ENCODE results near the gene CC2D1A.
A peak's percentile ranks its signal among the peaks of the same experiment; 100 is the strongest.

CC2D1A gene

DNA sequence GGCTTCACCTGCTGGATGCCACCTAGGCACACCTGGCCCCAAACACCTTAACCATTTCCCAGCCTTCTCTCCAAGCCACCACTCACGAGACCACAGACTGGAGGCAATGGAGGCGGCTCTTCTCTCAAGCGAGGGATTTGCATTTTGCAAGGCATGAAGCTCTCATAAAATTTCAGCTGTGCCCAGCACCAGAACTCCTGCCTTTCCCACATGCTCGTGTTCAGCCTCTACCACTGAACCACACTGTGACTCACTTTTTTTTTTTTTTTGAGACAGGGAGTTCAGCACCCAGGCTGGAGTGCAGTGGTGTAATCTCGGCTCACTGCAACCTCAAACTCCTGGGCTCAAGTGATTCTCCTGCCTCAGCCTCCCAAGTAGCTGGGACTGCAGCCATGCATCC lies 18.5 kb upstream of the CC2D1A start:
- Histone ChIP-seq H3K18ac (ENCODE audit: low read length) (no peak overlapping the region), H2BK120ac (ENCODE audit: insufficient read depth, low read length, poor library complexity) (no peak overlapping the region), H3K4me1 (ENCODE audit: control insufficient read depth in 1 of 2, insufficient read depth in 2 of 2, low read length in 2 of 2) (peaks cover 4% of the 10 kb centered on the region in 2 experiments), H4K8ac (ENCODE audit: low read depth, low read length) (no peak overlapping the region), H4K12ac (ENCODE audit: low read depth, low read length) (no peak overlapping the region), H3K27ac (ENCODE audit: low read depth, low read length) (no peak overlapping the region), H2BK12ac (ENCODE audit: low read length) (no peak overlapping the region), H3K4ac (ENCODE audit: low read depth, low read length) (no peak overlapping the region), H3K79me1 (ENCODE audit: low read length) (no peaks in the 10 kb centered on the region), H3K9ac (ENCODE audit: low read length) (no peak overlapping the region), H3K9me3 (ENCODE audit: insufficient read depth, low read depth, low read length) (no peaks in the 10 kb centered on the region), H2BK5ac (ENCODE audit: low read depth, low read length, poor library complexity) (no peak overlapping the region), H3K36me3 (ENCODE audit: control insufficient read depth in 1 of 2, insufficient read depth in 2 of 2, low read length in 2 of 2) (no peaks in the 10 kb centered on the region), H3K4me3 (ENCODE audit: low read depth, low read length) (no peak overlapping the region), H3K4me2 (ENCODE audit: low read length) (no peak overlapping the region), H3K27me3 (ENCODE audit: insufficient read depth, low read length) (no peaks in the 10 kb centered on the region), H3K79me2 (ENCODE audit: control insufficient read depth, insufficient read depth, low read length, poor library complexity) (no peaks in the 10 kb centered on the region), H2AFZ (ENCODE audit: insufficient read depth, low read length, poor library complexity) (no peak overlapping the region), H2AK5ac (ENCODE audit: low read length) (no peak overlapping the region), H3K14ac (ENCODE audit: low read length) (no peak overlapping the region), H4K91ac (ENCODE audit: low read depth, low read length) (no peak overlapping the region), H3K23ac (ENCODE audit: low read length) (no peak overlapping the region)
- no peak for DNase-seq
- WGBS (ENCODE audit: extremely low coverage, insufficient coverage, insufficient read length): no CpG with 5 or more reads among the region's 5 CpGs

DNA sequence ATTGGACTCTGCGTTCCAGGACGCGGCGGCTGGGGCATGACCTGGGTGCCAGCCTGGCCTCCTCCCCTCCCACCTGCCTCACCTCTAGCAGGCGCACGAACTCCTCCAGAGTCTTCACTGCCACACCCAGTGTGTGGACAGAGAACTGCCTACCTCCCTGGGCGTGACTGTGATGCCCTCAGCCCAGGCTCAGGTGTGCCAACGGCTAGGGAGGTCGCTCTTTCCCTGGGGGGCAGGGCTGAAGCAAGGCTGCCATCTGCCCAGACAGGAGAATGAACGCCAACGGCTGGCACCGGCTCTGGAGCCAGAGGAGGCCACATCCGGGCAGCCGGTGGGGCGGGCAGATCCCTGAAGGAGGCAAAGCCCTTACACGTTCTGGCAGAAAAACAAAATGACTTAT lies 17.7 kb upstream of the CC2D1A start:
- no peak overlapping the region for H3K4ac ChIP-seq (ENCODE audit: low read depth, low read length)
- no peaks in the 10 kb centered on the region for H3K79me2 ChIP-seq (ENCODE audit: control insufficient read depth, insufficient read depth, low read length, poor library complexity)
- H3K18ac ChIP-seq (ENCODE audit: low read length): no peak overlapping the region
- H2AFZ ChIP-seq (ENCODE audit: insufficient read depth, low read length, poor library complexity): no peak overlapping the region
- no peaks in the 10 kb centered on the region for H3K79me1 ChIP-seq (ENCODE audit: low read length)
- H3K9me3 ChIP-seq (ENCODE audit: insufficient read depth, low read depth, low read length): no peaks in the 10 kb centered on the region
- no peak for DNase-seq
- no peak overlapping the region for H3K9ac ChIP-seq (ENCODE audit: low read length)
- no peak overlapping the region for H2AK5ac ChIP-seq (ENCODE audit: low read length)
- no peak overlapping the region for H4K91ac ChIP-seq (ENCODE audit: low read depth, low read length)
- H4K8ac ChIP-seq (ENCODE audit: low read depth, low read length): no peak overlapping the region
- H3K27me3 ChIP-seq (ENCODE audit: insufficient read depth, low read length): no peaks in the 10 kb centered on the region
- no peak overlapping the region for H2BK12ac ChIP-seq (ENCODE audit: low read length)
- WGBS (ENCODE audit: extremely low coverage, insufficient coverage, insufficient read length): no CpG with 5 or more reads among the region's 16 CpGs
- H3K4me1 ChIP-seq (ENCODE audit: control insufficient read depth in 1 of 2, insufficient read depth in 2 of 2, low read length in 2 of 2): peaks cover 5 to 10% of the 10 kb centered on the region in 2 experiments
- H2BK5ac ChIP-seq (ENCODE audit: low read depth, low read length, poor library complexity): no peak overlapping the region
- no peaks in the 10 kb centered on the region for H3K36me3 ChIP-seq (ENCODE audit: control insufficient read depth in 1 of 2, insufficient read depth in 2 of 2, low read length in 2 of 2)
- no peak overlapping the region for H4K12ac ChIP-seq (ENCODE audit: low read depth, low read length)
- H3K14ac ChIP-seq (ENCODE audit: low read length): no peak overlapping the region
- no peak overlapping the region for H3K4me2 ChIP-seq (ENCODE audit: low read length)
- no peak overlapping the region for H3K4me3 ChIP-seq (ENCODE audit: low read depth, low read length)
- H3K27ac ChIP-seq (ENCODE audit: low read depth, low read length): no peak overlapping the region
- H2BK120ac ChIP-seq (ENCODE audit: insufficient read depth, low read length, poor library complexity): no peak overlapping the region
- no peak overlapping the region for H3K23ac ChIP-seq (ENCODE audit: low read length)

GRCh38 chr19:13890136-13890535 lies 15.9 kb upstream of the CC2D1A start:
- Histone ChIP-seq H3K36me3 (ENCODE audit: control insufficient read depth in 1 of 2, insufficient read depth in 2 of 2, low read length in 2 of 2) (no peaks in the 10 kb centered on the region), H2BK12ac (ENCODE audit: low read length) (no peak overlapping the region), H4K91ac (ENCODE audit: low read depth, low read length) (no peak overlapping the region), H3K4me3 (ENCODE audit: low read depth, low read length) (no peak overlapping the region), H3K18ac (ENCODE audit: low read length) (no peak overlapping the region), H3K14ac (ENCODE audit: low read length) (no peak overlapping the region), H3K4me2 (ENCODE audit: low read length) (no peak overlapping the region), H4K12ac (ENCODE audit: low read depth, low read length) (no peak overlapping the region), H3K4me1 (ENCODE audit: control insufficient read depth in 1 of 2, insufficient read depth in 2 of 2, low read length in 2 of 2) (peaks cover 2 to 7% of the 10 kb centered on the region in 2 experiments), H3K27ac (ENCODE audit: low read depth, low read length) (no peak overlapping the region), H4K8ac (ENCODE audit: low read depth, low read length) (no peak overlapping the region), H3K79me1 (ENCODE audit: low read length) (no peaks in the 10 kb centered on the region), H3K9me3 (ENCODE audit: insufficient read depth, low read depth, low read length) (no peaks in the 10 kb centered on the region), H2BK120ac (ENCODE audit: insufficient read depth, low read length, poor library complexity) (no peak overlapping the region), H2AK5ac (ENCODE audit: low read length) (no peak overlapping the region), H3K4ac (ENCODE audit: low read depth, low read length) (no peak overlapping the region), H2BK5ac (ENCODE audit: low read depth, low read length, poor library complexity) (no peak overlapping the region), H3K27me3 (ENCODE audit: insufficient read depth, low read length) (no peaks in the 10 kb centered on the region), H3K9ac (ENCODE audit: low read length) (no peak overlapping the region), H3K23ac (ENCODE audit: low read length) (no peak overlapping the region), H3K79me2 (ENCODE audit: control insufficient read depth, insufficient read depth, low read length, poor library complexity) (no peaks in the 10 kb centered on the region), H2AFZ (ENCODE audit: insufficient read depth, low read length, poor library complexity) (no peak overlapping the region)
- no CpG with 5 or more reads among the region's 13 CpGs for WGBS (ENCODE audit: extremely low coverage, insufficient coverage, insufficient read length)
- DNase-seq: no peak

- H3K4me2 ChIP-seq (ENCODE audit: low read length): no peak overlapping the region
- H3K9ac ChIP-seq (ENCODE audit: low read length): no peak overlapping the region
- no peak overlapping the region for H3K18ac ChIP-seq (ENCODE audit: low read length)
- no peaks in the 10 kb centered on the region for H3K36me3 ChIP-seq (ENCODE audit: control insufficient read depth in 1 of 2, insufficient read depth in 2 of 2, low read length in 2 of 2)
- no CpG with 5 or more reads among the region's 9 CpGs for WGBS (ENCODE audit: extremely low coverage, insufficient coverage, insufficient read length)
- peaks cover 2 to 7% of the 10 kb centered on the region in 2 experiments for H3K4me1 ChIP-seq (ENCODE audit: control insufficient read depth in 1 of 2, insufficient read depth in 2 of 2, low read length in 2 of 2)
- DNase-seq: peak in 1 of 2 donors; percentile 9
- H3K27ac ChIP-seq (ENCODE audit: low read depth, low read length): no peak overlapping the region
- no peak overlapping the region for H4K8ac ChIP-seq (ENCODE audit: low read depth, low read length)
- no peaks in the 10 kb centered on the region for H3K27me3 ChIP-seq (ENCODE audit: insufficient read depth, low read length)
- H2BK5ac ChIP-seq (ENCODE audit: low read depth, low read length, poor library complexity): no peak overlapping the region
- no peak overlapping the region for H2AK5ac ChIP-seq (ENCODE audit: low read length)
- H3K79me2 ChIP-seq (ENCODE audit: control insufficient read depth, insufficient read depth, low read length, poor library complexity): no peaks in the 10 kb centered on the region
- H2AFZ ChIP-seq (ENCODE audit: insufficient read depth, low read length, poor library complexity): peak overlapping the region; percentile 45
- H3K79me1 ChIP-seq (ENCODE audit: low read length): no peaks in the 10 kb centered on the region
- H3K9me3 ChIP-seq (ENCODE audit: insufficient read depth, low read depth, low read length): no peaks in the 10 kb centered on the region
- no peak overlapping the region for H4K12ac ChIP-seq (ENCODE audit: low read depth, low read length)
- H2BK120ac ChIP-seq (ENCODE audit: insufficient read depth, low read length, poor library complexity): no peak overlapping the region
- no peak overlapping the region for H4K91ac ChIP-seq (ENCODE audit: low read depth, low read length)
- H3K4ac ChIP-seq (ENCODE audit: low read depth, low read length): no peak overlapping the region
- no peak overlapping the region for H2BK12ac ChIP-seq (ENCODE audit: low read length)
- H3K23ac ChIP-seq (ENCODE audit: low read length): no peak overlapping the region
- no peak overlapping the region for H3K4me3 ChIP-seq (ENCODE audit: low read depth, low read length)
- H3K14ac ChIP-seq (ENCODE audit: low read length): no peak overlapping the region
These were observed 13.1 kb upstream of the CC2D1A start for GRCh38 chr19:13892870-13893269.

Measured in trophoblast cell (in vitro differentiated cells and primary cell).